GM23338 (cell line): ENCODE measurements around the gene NLGN3. TPM values are rescaled to one million over a fixed set of nuclear protein-coding genes. Genes with fewer than 3 reads are reported as not detected.
A peak's percentile ranks its signal among the peaks of the same experiment; 100 is the strongest.

Source experiments
- ATAC-seq: fragments of 200-7000 bp; cut with Tn5 transposase; 3 replicates; pipeline ENCODE4 v1.9.1; 2020
- DNase-seq: peaks from one replicate; pipeline ENCODE4 v3.0.0-alpha.2; 2015; ENCODE audit warnings: low spot score
- H2AFZ ChIP-seq: fragments of 200-600 bp; sonication (generic); 2 replicates; pipeline ENCODE4 v1.8.0; 2016; ENCODE audit warnings: antibody characterized with exemption, mild to moderate bottlenecking, moderate library complexity
- H3F3A ChIP-seq: fragments of 200-600 bp; sonication (generic); replicated peaks from 2 replicates; pipeline ENCODE4 v1.8.0; 2017; ENCODE audit warnings: antibody characterized with exemption, mixed run types, low read depth
- H3K27ac ChIP-seq: fragments of 200-600 bp; sonication (generic); 2 replicates; pipeline ENCODE4 v1.6.1; 2016; ENCODE audit warnings: low read depth
- H3K27me3 ChIP-seq: fragments of 200-600 bp; sonication (generic); 2 replicates; pipeline ENCODE4 v1.8.0; 2016; ENCODE audit warnings: mild to moderate bottlenecking, mixed run types, moderate library complexity; ENCODE audit not compliant: insufficient read depth
- H3K36me3 ChIP-seq: fragments of 200-600 bp; sonication (generic); 2 replicates; pipeline ENCODE4 v1.8.0; 2016; ENCODE audit warnings: mild to moderate bottlenecking; ENCODE audit not compliant: insufficient read depth
- H3K4me1 ChIP-seq: fragments of 200-600 bp; sonication (generic); 2 replicates; pipeline ENCODE4 v1.8.0; 2016; ENCODE audit warnings: mild to moderate bottlenecking, moderate library complexity; ENCODE audit not compliant: insufficient read depth
- H3K4me2 ChIP-seq: fragments of 200-600 bp; sonication (generic); 2 replicates; pipeline ENCODE4 v1.7.1; 2017; ENCODE audit warnings: mixed run types
- H3K4me3 ChIP-seq: fragments of 200-600 bp; sonication (generic); 2 replicates; pipeline ENCODE4 v1.6.1; 2016; ENCODE audit warnings: mixed run types
- H3K79me2 ChIP-seq: fragments of 200-600 bp; sonication (generic); replicated peaks from 2 replicates; pipeline ENCODE4 v1.8.0; 2017; ENCODE audit warnings: mild to moderate bottlenecking; ENCODE audit not compliant: insufficient read depth
- H3K9me2 ChIP-seq: fragments of 200-600 bp; sonication (generic); 2 replicates; pipeline ENCODE4 v1.8.0; 2017; ENCODE audit not compliant: insufficient read depth
- H4K20me1 ChIP-seq: fragments of 200-600 bp; sonication (generic); replicated peaks from 2 replicates; pipeline ENCODE4 v1.8.0; 2017; ENCODE audit warnings: mild to moderate bottlenecking; ENCODE audit not compliant: insufficient read depth
- H3K27ac Mint-ChIP-seq: 2 replicates; pipeline ENCODE4 v1.8.0; 2020; ENCODE audit warnings: inconsistent platforms, mild to moderate bottlenecking, moderate library complexity, mixed read lengths
- H3K27me3 Mint-ChIP-seq: 3 replicates; pipeline ENCODE4 v1.8.0; 2022; ENCODE audit warnings: low read depth, mild to moderate bottlenecking, moderate library complexity, mixed read lengths, inconsistent platforms; ENCODE audit not compliant: insufficient read depth, poor library complexity
- H3K36me3 Mint-ChIP-seq: 3 replicates; pipeline ENCODE4 v1.8.0; 2021; ENCODE audit warnings: low read depth, mild to moderate bottlenecking, inconsistent platforms, moderate library complexity, mixed read lengths
- H3K4me1 Mint-ChIP-seq: 3 replicates; pipeline ENCODE4 v1.8.0; 2020; ENCODE audit warnings: mild to moderate bottlenecking, inconsistent platforms, mixed read lengths
- H3K4me3 Mint-ChIP-seq: 3 replicates; pipeline ENCODE4 v1.8.0; 2021; ENCODE audit warnings: moderate library complexity, mild to moderate bottlenecking, inconsistent platforms, mixed read lengths
- H3K9me3 Mint-ChIP-seq: 3 replicates; pipeline ENCODE4 v1.8.0; 2020; ENCODE audit warnings: moderate library complexity, mild to moderate bottlenecking, inconsistent platforms, mixed read lengths
- CREB1 ChIP-seq: fragments of 250-450 bp; sonication (Bioruptor Pico); IDR thresholded peaks from 2 replicates; pipeline ENCODE4 v1.5.0; 2020; ENCODE audit warnings: low read depth, mild to moderate bottlenecking, moderate library complexity
- CTCF ChIP-seq, 2 experiments: fragments of 200-600 bp in 1 of 2; sonication (generic) in 1 of 2; conservative IDR thresholded peaks; 2 replicates each; pipeline versions ENCODE4 v1.5.1 to v1.6.1; 2016 to 2017; ENCODE audit warnings: antibody characterized with exemption in 2 of 2, low read depth in 2 of 2, mild to moderate bottlenecking in 2 of 2, moderate library complexity in 1 of 2
- ETS1 ChIP-seq: IDR thresholded peaks from 2 replicates; pipeline ENCODE4 v1.6.1; 2016; ENCODE audit warnings: antibody characterized with exemption
- EZH2 ChIP-seq: fragments of 200-600 bp; sonication (generic); IDR thresholded peaks from one replicate; pipeline ENCODE4 v1.8.0; 2017; ENCODE audit warnings: antibody characterized with exemption, mild to moderate bottlenecking, low read depth; ENCODE audit not compliant: unreplicated experiment
- EZH2phosphoT487 ChIP-seq: fragments of 200-600 bp; sonication (generic); IDR thresholded peaks from one replicate; pipeline ENCODE4 v1.8.1; 2018; ENCODE audit warnings: antibody characterized with exemption; ENCODE audit not compliant: unreplicated experiment
- JUNB ChIP-seq: IDR thresholded peaks from one replicate; pipeline ENCODE4 v1.6.1; 2016; ENCODE audit warnings: antibody characterized with exemption; ENCODE audit not compliant: unreplicated experiment
- NANOG ChIP-seq: IDR thresholded peaks from 2 replicates; pipeline ENCODE4 v1.6.1; 2016; ENCODE audit warnings: antibody characterized with exemption, borderline replicate concordance
- POLR2AphosphoS5 ChIP-seq: IDR thresholded peaks from 2 replicates; pipeline ENCODE4 v1.6.1; 2016; ENCODE audit warnings: antibody characterized with exemption, low read depth
- STAT1 ChIP-seq: IDR thresholded peaks from one replicate; pipeline ENCODE4 v1.6.1; 2016; ENCODE audit warnings: antibody characterized with exemption; ENCODE audit not compliant: unreplicated experiment
- ZNF114 ChIP-seq: fragments of 250-450 bp; sonication (Bioruptor Pico); IDR thresholded peaks from 2 replicates; pipeline ENCODE4 v1.5.0; 2020; ENCODE audit warnings: mild to moderate bottlenecking, moderate library complexity
- ZNF331 ChIP-seq: fragments of 250-450 bp; sonication (Bioruptor Pico); IDR thresholded peaks from 2 replicates; pipeline ENCODE4 v1.5.0; 2020; ENCODE audit warnings: low read depth, mild to moderate bottlenecking, moderate library complexity
- polyA plus RNA-seq: library from polyadenylated mRNA; unstranded; fragments of >200 nt; fragmentation: Nextera tagmentation; extraction: Ambion mirVana; gene quantifications from 2 replicates; pipeline ENCODE4 v1.2.1, GENCODE V29; 2016
- total RNA-seq: library from RNA; depleted of rRNA; stranded (reverse); fragments of >200 nt; shearing (Covaris generic); gene quantifications from 2 replicates; pipeline ENCODE4 v1.2.3, GENCODE V29; 2014

The NLGN3 gene
- total and polyA plus RNA-seq, 2 experiments from 2014 or later: 4.5 to 17.2 TPM

- peak in 1 of 2 experiments; percentile 17; a peak in 1 of 4 replicates for TF ChIP-seq CTCF (conservative IDR thresholded peaks at IDR 0.05; ENCODE audit: low read depth in 2 of 2)
These were observed 3.0 kb downstream of the NLGN3 start (continued) for GRCh38 chrX:71147496-71148277.

DNA sequence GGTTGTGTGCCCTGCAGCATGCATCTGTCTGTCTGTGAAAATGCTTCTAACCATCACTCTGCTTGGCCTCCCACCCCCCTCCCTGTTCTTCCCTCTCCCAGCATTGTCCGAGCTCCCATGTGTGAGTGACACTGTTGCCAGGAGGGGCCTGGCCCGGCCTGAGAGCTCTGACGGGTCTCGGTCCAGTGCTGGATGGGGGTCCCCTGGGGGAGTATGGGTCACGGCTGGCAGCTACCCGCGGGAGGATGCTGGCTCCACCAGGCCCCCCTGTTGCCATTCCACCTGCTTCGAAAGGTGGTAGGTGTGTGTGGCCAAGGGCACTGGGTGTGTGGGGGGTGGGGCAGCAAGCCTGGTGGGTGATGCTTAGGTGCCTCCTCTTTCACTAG lies 3.6 kb downstream of the NLGN3 start:
- Mint-ChIP-seq H3K9me3 (no peaks in the 10 kb centered on the region), H3K27ac (no peak overlapping the region), H3K4me3 (no peak overlapping the region), H3K36me3 (no peaks in the 10 kb centered on the region), H3K27me3 (peaks cover 7% of the 10 kb centered on the region), H3K4me1 (peaks cover 23% of the 10 kb centered on the region)
- DNase-seq (no peak), ATAC-seq (no peak)
- no peaks in the 10 kb centered on the region for H3K27me3 ChIP-seq
- no peak overlapping the region for H2AFZ ChIP-seq
- TF ChIP-seq CREB1: no peak
- no peaks in the 10 kb centered on the region for H3K79me2 ChIP-seq
- H4K20me1 ChIP-seq: no peaks in the 10 kb centered on the region
- H3K36me3 ChIP-seq: no peaks in the 10 kb centered on the region
- H3K27ac ChIP-seq: no peak overlapping the region
- H3K9me2 ChIP-seq: no peaks in the 10 kb centered on the region
- no peaks in the 10 kb centered on the region for H3F3A ChIP-seq
- H3K4me3 ChIP-seq: no peak overlapping the region
- peaks cover 8% of the 10 kb centered on the region; the same call in 1 of the 2 replicates for H3K4me1 ChIP-seq
- H3K4me2 ChIP-seq: no peak overlapping the region

DNA sequence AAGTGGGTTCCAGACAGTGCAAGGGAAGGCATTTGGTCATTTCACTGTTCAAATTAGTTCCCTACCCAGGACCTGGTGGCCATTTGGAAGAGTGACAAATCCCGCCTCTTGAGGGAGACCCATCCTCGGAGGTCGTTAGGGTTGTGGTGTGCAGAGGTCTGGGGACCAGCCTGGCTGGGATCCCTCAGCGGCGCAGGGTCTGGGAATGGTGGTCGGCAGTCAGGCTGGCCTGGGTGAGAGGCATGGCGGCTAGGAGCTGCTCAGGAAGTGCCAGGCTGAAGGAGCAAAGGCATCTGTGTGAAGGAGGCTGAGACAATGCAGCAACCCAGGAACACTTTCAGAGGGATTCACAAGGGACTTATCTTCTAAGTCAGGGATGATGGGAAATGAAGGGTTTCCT lies 6.7 kb downstream of the NLGN3 start:
- ATAC-seq: no peak
- no peak overlapping the region for H3K27ac Mint-ChIP-seq
- H3K9me3 Mint-ChIP-seq: no peaks in the 10 kb centered on the region
- H4K20me1 ChIP-seq: no peaks in the 10 kb centered on the region
- no peak overlapping the region for H3K4me3 Mint-ChIP-seq
- TF ChIP-seq JUNB (no peak), CTCF (conservative IDR thresholded peaks at IDR 0.05; ENCODE audit: low read depth in 2 of 2) (no peak), POLR2AphosphoS5 (no peak), CREB1 (no peak), ETS1 (no peak), EZH2phosphoT487 (no peak), STAT1 (no peak), ZNF114 (no peak), EZH2 (no peak), NANOG (no peak), ZNF331 (CRISPR knock-in tag) (no peak)
- H3K79me2 ChIP-seq: no peaks in the 10 kb centered on the region
- H3K4me2 ChIP-seq: no peak overlapping the region
- H3K4me1 Mint-ChIP-seq: peaks cover 13% of the 10 kb centered on the region
- no peak overlapping the region for H3K4me3 ChIP-seq
- peaks cover 10% of the 10 kb centered on the region; the same call in 1 of the 3 replicates for H3K36me3 Mint-ChIP-seq
- H2AFZ ChIP-seq: no peak overlapping the region
- DNase-seq: no peak
- no peaks in the 10 kb centered on the region for H3K27me3 ChIP-seq
- peaks cover 5% of the 10 kb centered on the region; the same call in 1 of the 2 replicates for H3K4me1 ChIP-seq
- H3K27me3 Mint-ChIP-seq: peaks cover 4% of the 10 kb centered on the region
- H3K9me2 ChIP-seq: no peaks in the 10 kb centered on the region
- no peaks in the 10 kb centered on the region for H3F3A ChIP-seq
- H3K36me3 ChIP-seq: no peaks in the 10 kb centered on the region
- H3K27ac ChIP-seq: no peak overlapping the region
